ENCODE data around the gene BTK. TPM values are rescaled to one million over a fixed set of nuclear protein-coding genes. Genes with fewer than 3 reads are reported as not detected.
A peak's percentile ranks its signal among the peaks of the same experiment; 100 is the strongest.

BTK gene
- total RNA-seq, 1 donor from 2014 or later = 0.43 TPM

DNA sequence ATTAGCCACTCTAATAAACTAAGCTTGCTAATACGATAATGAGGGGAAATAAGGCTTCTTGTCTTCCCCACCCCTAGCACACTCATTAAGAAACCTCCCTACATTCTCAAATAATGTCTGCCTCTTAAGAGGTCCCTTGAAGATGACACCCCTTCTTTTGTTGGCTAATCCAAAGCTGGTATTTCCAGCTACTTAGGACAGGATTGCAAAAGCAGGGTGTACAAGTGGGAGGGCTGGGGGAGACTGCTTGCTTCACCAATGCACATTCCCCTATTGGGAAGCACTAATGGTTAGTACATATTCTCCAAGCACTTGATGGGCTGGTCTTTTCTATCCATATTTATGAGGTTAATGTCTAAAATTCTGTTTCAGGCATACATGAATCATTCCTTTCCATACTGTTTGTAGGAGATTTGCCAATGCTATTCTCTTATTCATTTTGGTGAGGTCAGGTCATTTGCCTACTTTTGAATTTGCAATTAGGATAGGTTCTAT lies 20.6 kb downstream of the BTK start:
- peak; percentile 81 for FAIRE-seq
- H3K36me3 ChIP-seq (ENCODE audit: insufficient read depth, low read length) = no peaks in the 10 kb centered on the region

DNA sequence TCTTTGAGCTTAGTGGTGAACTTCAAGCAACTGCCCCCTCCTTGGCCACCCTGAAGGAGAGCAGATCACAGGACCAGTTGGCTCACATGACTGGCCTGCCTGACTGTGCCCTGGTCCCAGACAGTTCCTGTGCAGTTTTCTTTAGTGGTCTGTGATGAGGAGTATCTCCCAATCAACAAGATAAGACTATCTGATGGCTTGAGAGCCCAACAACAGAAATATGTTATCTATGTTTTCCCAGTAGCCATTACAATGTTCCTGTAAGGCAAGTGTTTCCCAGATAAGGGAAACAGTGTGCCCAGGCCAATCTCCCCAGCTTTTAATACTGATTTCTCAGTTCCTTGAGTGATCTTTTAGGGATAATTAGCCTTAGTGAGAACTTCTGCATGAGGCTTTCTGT lies 23.2 kb downstream of the BTK start:
- Histone ChIP-seq H3K9me3 (ENCODE audit: insufficient read depth, low read depth, low read length) (no peaks in the 10 kb centered on the region), H3K27ac (ENCODE audit: low read depth, low read length) (no peak overlapping the region), H3K79me2 (ENCODE audit: insufficient read depth, low read length) (no peaks in the 10 kb centered on the region), H4K20me1 (ENCODE audit: insufficient read depth, low read length) (no peaks in the 10 kb centered on the region), H3K4me1 (ENCODE audit: insufficient read depth, low read length) (no peaks in the 10 kb centered on the region), H3K36me3 (ENCODE audit: insufficient read depth, low read length) (no peaks in the 10 kb centered on the region), H3K9ac (ENCODE audit: low read length) (no peak overlapping the region), H3K4me3 (ENCODE audit: insufficient read depth, low read depth, low read length) (no peak overlapping the region), H3K27me3 (ENCODE audit: insufficient read depth, low read length) (no peaks in the 10 kb centered on the region), H3K4me2 (ENCODE audit: low read length) (no peak overlapping the region), H2AFZ (ENCODE audit: low read depth, low read length) (no peak overlapping the region)
- no peak overlapping the region for H3K4me3 Mint-ChIP-seq (ENCODE audit: unreplicated experiment)
- FAIRE-seq (no peak), DNase-seq (ENCODE audit: low read depth) (no peak)
- no peaks in the 10 kb centered on the region for H3K4me1 Mint-ChIP-seq (ENCODE audit: low read depth, unreplicated experiment)
- H3K9me3 Mint-ChIP-seq (ENCODE audit: unreplicated experiment) = no peaks in the 10 kb centered on the region
- no peak overlapping the region for H3K27ac Mint-ChIP-seq (ENCODE audit: unreplicated experiment)
- H3K36me3 Mint-ChIP-seq (ENCODE audit: low read depth, unreplicated experiment) = no peaks in the 10 kb centered on the region
- H3K27me3 Mint-ChIP-seq (ENCODE audit: low read depth, unreplicated experiment) = no peaks in the 10 kb centered on the region
- no peak for TF ChIP-seq CTCF (IDR thresholded peaks at IDR 0.05; ENCODE audit: insufficient read depth, low read depth, low read length)
- no peak for TF ChIP-seq EZH2 (IDR thresholded peaks at IDR 0.05; ENCODE audit: insufficient read depth, low read length)

More for the DNA sequence above, 20.6 kb downstream of the BTK start:
- no peaks in the 10 kb centered on the region for H3K36me3 Mint-ChIP-seq (ENCODE audit: low read depth, unreplicated experiment)
- no peak overlapping the region for H3K27ac ChIP-seq (ENCODE audit: low read depth, low read length)
- H4K20me1 ChIP-seq (ENCODE audit: insufficient read depth, low read length) = no peaks in the 10 kb centered on the region
- DNase-seq (ENCODE audit: low read depth) = no peak
- H3K4me1 ChIP-seq (ENCODE audit: insufficient read depth, low read length) = no peaks in the 10 kb centered on the region
- H3K27ac Mint-ChIP-seq (ENCODE audit: unreplicated experiment) = no peak overlapping the region
- H3K9me3 Mint-ChIP-seq (ENCODE audit: unreplicated experiment) = no peaks in the 10 kb centered on the region
- H3K4me1 Mint-ChIP-seq (ENCODE audit: low read depth, unreplicated experiment) = no peaks in the 10 kb centered on the region
- no peaks in the 10 kb centered on the region for H3K9me3 ChIP-seq (ENCODE audit: insufficient read depth, low read depth, low read length)
- H3K4me3 ChIP-seq (ENCODE audit: insufficient read depth, low read depth, low read length) = no peak overlapping the region
- no peaks in the 10 kb centered on the region for H3K79me2 ChIP-seq (ENCODE audit: insufficient read depth, low read length)
- H3K4me3 Mint-ChIP-seq (ENCODE audit: unreplicated experiment) = no peak overlapping the region
- no peak for TF ChIP-seq EZH2 (IDR thresholded peaks at IDR 0.05; ENCODE audit: insufficient read depth, low read length)
- TF ChIP-seq CTCF (IDR thresholded peaks at IDR 0.05; ENCODE audit: insufficient read depth, low read depth, low read length) = no peak
- H3K9ac ChIP-seq (ENCODE audit: low read length) = no peak overlapping the region
- H3K4me2 ChIP-seq (ENCODE audit: low read length) = no peak overlapping the region
- no peak overlapping the region for H2AFZ ChIP-seq (ENCODE audit: low read depth, low read length)
- H3K27me3 Mint-ChIP-seq (ENCODE audit: low read depth, unreplicated experiment) = no peaks in the 10 kb centered on the region
- no peaks in the 10 kb centered on the region for H3K27me3 ChIP-seq (ENCODE audit: insufficient read depth, low read length)

DNA sequence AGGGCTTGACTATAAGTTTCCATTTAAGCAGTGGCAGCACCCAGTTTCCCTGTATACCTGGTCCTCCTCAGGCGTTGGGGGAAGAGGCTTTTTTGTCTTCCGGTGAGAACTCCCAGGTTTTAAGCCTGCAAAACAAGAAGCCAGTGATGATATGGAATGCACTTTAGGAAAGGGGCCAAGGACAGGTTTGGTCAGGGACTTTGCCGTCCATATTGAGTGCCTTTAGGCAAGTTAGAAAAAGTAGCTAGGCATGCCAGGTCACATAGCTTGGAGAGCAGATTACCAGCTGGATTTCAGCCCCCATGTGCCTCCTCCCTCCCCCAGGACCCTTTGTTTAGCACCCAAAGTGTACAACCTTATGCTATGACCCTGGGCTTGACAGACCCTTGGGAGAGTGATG lies 23.9 kb downstream of the BTK start:
- Mint-ChIP-seq H3K36me3 (ENCODE audit: low read depth, unreplicated experiment) (no peaks in the 10 kb centered on the region), H3K27ac (ENCODE audit: unreplicated experiment) (no peak overlapping the region), H3K9me3 (ENCODE audit: unreplicated experiment) (no peaks in the 10 kb centered on the region), H3K27me3 (ENCODE audit: low read depth, unreplicated experiment) (no peaks in the 10 kb centered on the region), H3K4me1 (ENCODE audit: low read depth, unreplicated experiment) (no peaks in the 10 kb centered on the region), H3K4me3 (ENCODE audit: unreplicated experiment) (no peak overlapping the region)
- Histone ChIP-seq H3K9me3 (ENCODE audit: insufficient read depth, low read depth, low read length) (no peaks in the 10 kb centered on the region), H3K4me2 (ENCODE audit: low read length) (no peak overlapping the region), H3K9ac (ENCODE audit: low read length) (no peak overlapping the region), H3K4me1 (ENCODE audit: insufficient read depth, low read length) (no peaks in the 10 kb centered on the region), H4K20me1 (ENCODE audit: insufficient read depth, low read length) (no peaks in the 10 kb centered on the region), H3K4me3 (ENCODE audit: insufficient read depth, low read depth, low read length) (no peak overlapping the region), H2AFZ (ENCODE audit: low read depth, low read length) (no peak overlapping the region), H3K79me2 (ENCODE audit: insufficient read depth, low read length) (no peaks in the 10 kb centered on the region), H3K27me3 (ENCODE audit: insufficient read depth, low read length) (no peaks in the 10 kb centered on the region), H3K36me3 (ENCODE audit: insufficient read depth, low read length) (no peaks in the 10 kb centered on the region), H3K27ac (ENCODE audit: low read depth, low read length) (no peak overlapping the region)
- no peak for DNase-seq (ENCODE audit: low read depth)
- no peak for TF ChIP-seq EZH2 (IDR thresholded peaks at IDR 0.05; ENCODE audit: insufficient read depth, low read length)
- TF ChIP-seq CTCF (IDR thresholded peaks at IDR 0.05; ENCODE audit: insufficient read depth, low read depth, low read length) = no peak
- peak; percentile 78 for FAIRE-seq
